Measurements from ENCODE around the gene MED8. TPM values are rescaled to one million over a fixed set of nuclear protein-coding genes. Genes with fewer than 3 reads are reported as not detected.

The MED8 gene
- 10 to 100 TPM; 37.5 to 41.8 (median 39.0) TPM for polyA plus RNA-seq (ENCODE audit: insufficient read length in 4 of 4)

- DNase-seq (ENCODE audit: low read depth in 4 of 4, low spot score in 2 of 4) = peak; percentile 89 to 95 (median 92)
These were observed at the start of gene MED8, which contains the start of gene SZT2 for GRCh38 chr1:43389326-43390313. Gene MED8, minus strand, starts transcription at chr1:43389800. Its CDS starts 36 bp downstream, at chr1:43389764. Gene SZT2, plus strand, starts transcription at chr1:43389899. Its CDS starts 70 bp downstream, at chr1:43389969.

- DNase-seq (ENCODE audit: low read depth in 4 of 4, low spot score in 2 of 4) = no peak
These were observed 49.5 kb upstream of the MED8 start for GRCh38 chr1:43438953-43439581.

GRCh38 chr1:43438576-43438952 is 49.0 kb upstream of the MED8 start:
- no peak for DNase-seq (ENCODE audit: low read depth in 4 of 4, low spot score in 2 of 4)

- DNase-seq (ENCODE audit: low read depth in 4 of 4, low spot score in 2 of 4) = no peak
These were observed 48.4 kb upstream of the MED8 start for GRCh38 chr1:43438006-43438405.

GRCh38 chr1:43437031-43437973 is 47.7 kb upstream of the MED8 start:
- DNase-seq (ENCODE audit: low read depth in 4 of 4, low spot score in 2 of 4) = no peak

- no peak for DNase-seq (ENCODE audit: low read depth in 4 of 4, low spot score in 2 of 4)
These were observed 46.8 kb upstream of the MED8 start for GRCh38 chr1:43436371-43436770.

GRCh38 chr1:43435146-43436145 is 45.8 kb upstream of the MED8 start:
- DNase-seq (ENCODE audit: low read depth in 4 of 4, low spot score in 2 of 4) = no peak

GRCh38 chr1:43434256-43434655 is 44.7 kb upstream of the MED8 start:
- DNase-seq (ENCODE audit: low read depth in 4 of 4, low spot score in 2 of 4) = no peak

- DNase-seq (ENCODE audit: low read depth in 4 of 4, low spot score in 2 of 4) = no peak
These were observed 43.3 kb upstream of the MED8 start for GRCh38 chr1:43432907-43433306.

GRCh38 chr1:43432171-43432860 is 42.7 kb upstream of the MED8 start:
- DNase-seq (ENCODE audit: low read depth in 4 of 4, low spot score in 2 of 4) = no peak

GRCh38 chr1:43431676-43432075 is 42.1 kb upstream of the MED8 start:
- DNase-seq (ENCODE audit: low read depth in 4 of 4, low spot score in 2 of 4) = no peak

GRCh38 chr1:43430831-43431230 is 41.2 kb upstream of the MED8 start:
- no peak for DNase-seq (ENCODE audit: low read depth in 4 of 4, low spot score in 2 of 4)

GRCh38 chr1:43427941-43428340 is 38.3 kb upstream of the MED8 start:
- no peak for DNase-seq (ENCODE audit: low read depth in 4 of 4, low spot score in 2 of 4)

GRCh38 chr1:43427524-43427923 is 37.9 kb upstream of the MED8 start:
- no peak for DNase-seq (ENCODE audit: low read depth in 4 of 4, low spot score in 2 of 4)

- DNase-seq (ENCODE audit: low read depth in 4 of 4, low spot score in 2 of 4) = no peak
These were observed 36.6 kb upstream of the MED8 start for GRCh38 chr1:43426221-43426620.

GRCh38 chr1:43425045-43425444 is 35.4 kb upstream of the MED8 start:
- DNase-seq (ENCODE audit: low read depth in 4 of 4, low spot score in 2 of 4) = no peak

GRCh38 chr1:43423672-43424550 is 34.3 kb upstream of the MED8 start:
- no peak for DNase-seq (ENCODE audit: low read depth in 4 of 4, low spot score in 2 of 4)

Measured in left renal cortex interstitium (tissue), 4 donors.